OCI-LY7 (cell line): ENCODE measurements around the gene APRT. TPM values are rescaled to one million over a fixed set of nuclear protein-coding genes. Genes with fewer than 3 reads are reported as not detected.

Experiments
- BruUV-seq: library from RNA; stranded (reverse); fragments of 400-500 nt; replicated peaks from 2 replicates; lab custom pipeline; 2021; lab: Mats Ljungman, UMichigan
- CTCF ChIA-PET: fragments of 300-600 bp; sonication (Branson Sonifier 250); formaldehyde crosslinking; loops from one replicate; lab custom pipeline; 2022; ENCODE audit warnings: antibody characterized with exemption; ENCODE audit not compliant: unreplicated experiment; lab: Charles Lee
- POLR2A ChIA-PET: fragments of 300-600 bp; sonication (Branson Sonifier 250); formaldehyde crosslinking; loops from one replicate; lab custom pipeline; 2022; ENCODE audit warnings: antibody characterized with exemption; lab: Charles Lee
- DNase-seq: peaks from one replicate; pipeline ENCODE4 v3.0.0-alpha.2; 2015; ENCODE audit warnings: low spot score
- H2AFZ ChIP-seq: fragments of 200-600 bp; sonication (generic), shearing (Covaris generic); 2 replicates; pipeline ENCODE4 v1.6.1; 2014; ENCODE audit warnings: mild to moderate bottlenecking, antibody characterized with exemption, low read length, moderate library complexity
- H3K27ac ChIP-seq: fragments of 200-600 bp; sonication (generic); 2 replicates; pipeline ENCODE4 v1.5.1; 2014; ENCODE audit warnings: mixed run types, low read depth, mild to moderate bottlenecking, moderate library complexity, low read length, inconsistent platforms; ENCODE audit not compliant: poor library complexity, severe bottlenecking
- H3K36me3 ChIP-seq: fragments of 200-600 bp; sonication (generic); 2 replicates; pipeline ENCODE4 v1.6.1; 2014; ENCODE audit warnings: mild to moderate bottlenecking, antibody characterized with exemption, low read length, moderate library complexity, mixed read lengths; ENCODE audit not compliant: insufficient read depth
- H3K4me1 ChIP-seq: fragments of 200-600 bp; sonication (generic); 2 replicates; pipeline ENCODE4 v1.5.1; 2014; ENCODE audit warnings: mild to moderate bottlenecking, low read length; ENCODE audit not compliant: insufficient read depth, poor library complexity, severe bottlenecking
- H3K4me2 ChIP-seq: fragments of 200-600 bp; sonication (generic); 2 replicates; pipeline ENCODE4 v1.6.1; 2014; ENCODE audit warnings: mild to moderate bottlenecking, low read length
- H3K4me3 ChIP-seq: fragments of 200-600 bp; sonication (generic); 2 replicates; pipeline ENCODE4 v1.5.1; 2014; ENCODE audit warnings: mild to moderate bottlenecking, low read depth, low read length; ENCODE audit not compliant: poor library complexity, severe bottlenecking
- H3K79me2 ChIP-seq: fragments of 200-600 bp; sonication (generic); 2 replicates; pipeline ENCODE4 v1.6.1; 2016; ENCODE audit warnings: low read depth, mild to moderate bottlenecking, low read length, moderate library complexity, mixed read lengths; ENCODE audit not compliant: insufficient read depth
- H3K9me2 ChIP-seq: fragments of 200-600 bp; sonication (generic); 2 replicates; pipeline ENCODE4 v1.6.1; 2016; ENCODE audit warnings: mild to moderate bottlenecking, low read length, mixed read lengths; ENCODE audit not compliant: insufficient read depth
- H3K9me3 ChIP-seq: fragments of 200-600 bp; sonication (generic); 2 replicates; pipeline ENCODE4 v1.6.1; 2014; ENCODE audit warnings: mild to moderate bottlenecking, mixed run types, low read length, mixed read lengths
- H4K20me1 ChIP-seq: fragments of 200-600 bp; sonication (generic); 2 replicates; pipeline ENCODE4 v1.6.1; 2014; ENCODE audit warnings: mild to moderate bottlenecking, antibody characterized with exemption, low read length, moderate library complexity, mixed read lengths; ENCODE audit not compliant: insufficient read depth
- EZH2phosphoT487 ChIP-seq: fragments of 200-600 bp; sonication (generic); IDR thresholded peaks from 2 replicates; pipeline ENCODE4 v1.6.1; 2018; ENCODE audit warnings: low read depth, borderline replicate concordance, mild to moderate bottlenecking, mixed run types, antibody characterized with exemption, low read length, moderate library complexity, mixed read lengths
- intact Hi-C: fragments of 100-400 bp; cut with micrococcal nuclease; formaldehyde crosslinking; loops from one replicate; pipeline ENCODE4 v1.10.0; 2022; ENCODE audit not compliant: unreplicated experiment
- total RNA-seq, 2 experiments: library from RNA; depleted of rRNA in 1 of 2; stranded (reverse); fragments of >200 nt in 1 of 2; shearing (Covaris generic) in 1 of 2; gene quantifications; 2 replicates each; pipeline ENCODE4 v1.2.3, GENCODE V29; 2014 to 2022
- TF ChIP-seq, protein P1 (sequence below): fragments of 200-600 bp; sonication (generic); conservative IDR thresholded peaks from 2 replicates; pipeline ENCODE4 v1.5.1; 2014; ENCODE audit warnings: mild to moderate bottlenecking, antibody characterized with exemption, low read length, moderate library complexity, mixed read lengths

Gene APRT
- total RNA-seq, 2 experiments from 2014 or later, result 151 to 216 TPM

DNA sequence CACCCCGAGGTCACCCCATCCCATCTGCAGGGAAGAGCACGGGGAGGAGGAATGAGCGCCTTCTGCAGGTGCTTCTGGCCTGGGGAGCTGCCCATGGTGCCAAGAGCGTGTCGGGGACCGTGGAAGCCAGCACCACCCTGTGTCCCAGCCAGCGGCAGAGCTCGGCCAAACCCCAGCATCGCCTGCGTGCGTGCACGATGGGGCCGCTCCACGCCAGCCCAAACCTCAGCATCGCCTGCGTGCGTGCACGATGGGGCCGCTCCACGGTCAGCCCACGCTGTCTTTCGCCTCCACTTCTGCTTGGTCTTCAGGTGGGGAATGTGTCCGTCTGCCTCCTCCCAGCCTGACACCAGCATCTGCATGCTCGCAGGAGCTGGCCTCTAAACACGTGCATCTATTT is 31.1 kb upstream of the APRT start:
- CTCF ChIA-PET, result no interaction called here
- H2AFZ ChIP-seq, result no peak overlapping the region
- no peak for TF ChIP-seq EZH2phosphoT487
- TF ChIP-seq, protein P1, sequence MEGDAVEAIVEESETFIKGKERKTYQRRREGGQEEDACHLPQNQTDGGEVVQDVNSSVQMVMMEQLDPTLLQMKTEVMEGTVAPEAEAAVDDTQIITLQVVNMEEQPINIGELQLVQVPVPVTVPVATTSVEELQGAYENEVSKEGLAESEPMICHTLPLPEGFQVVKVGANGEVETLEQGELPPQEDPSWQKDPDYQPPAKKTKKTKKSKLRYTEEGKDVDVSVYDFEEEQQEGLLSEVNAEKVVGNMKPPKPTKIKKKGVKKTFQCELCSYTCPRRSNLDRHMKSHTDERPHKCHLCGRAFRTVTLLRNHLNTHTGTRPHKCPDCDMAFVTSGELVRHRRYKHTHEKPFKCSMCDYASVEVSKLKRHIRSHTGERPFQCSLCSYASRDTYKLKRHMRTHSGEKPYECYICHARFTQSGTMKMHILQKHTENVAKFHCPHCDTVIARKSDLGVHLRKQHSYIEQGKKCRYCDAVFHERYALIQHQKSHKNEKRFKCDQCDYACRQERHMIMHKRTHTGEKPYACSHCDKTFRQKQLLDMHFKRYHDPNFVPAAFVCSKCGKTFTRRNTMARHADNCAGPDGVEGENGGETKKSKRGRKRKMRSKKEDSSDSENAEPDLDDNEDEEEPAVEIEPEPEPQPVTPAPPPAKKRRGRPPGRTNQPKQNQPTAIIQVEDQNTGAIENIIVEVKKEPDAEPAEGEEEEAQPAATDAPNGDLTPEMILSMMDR, result no peak
- H3K9me2 ChIP-seq, result no peaks in the 10 kb centered on the region
- no peaks in the 10 kb centered on the region for H3K36me3 ChIP-seq
- H3K9me3 ChIP-seq, result no peaks in the 10 kb centered on the region
- H4K20me1 ChIP-seq, result no peaks in the 10 kb centered on the region
- no peaks in the 10 kb centered on the region for H3K79me2 ChIP-seq
- H3K4me1 ChIP-seq, result no peaks in the 10 kb centered on the region
- no peak overlapping the region for H3K4me3 ChIP-seq
- BruUV-seq, result no TSS peak
- POLR2A ChIA-PET, result no interaction called here
- H3K27ac ChIP-seq, result no peak overlapping the region
- H3K4me2 ChIP-seq, result no peak overlapping the region
- intact Hi-C loops, result no loop called here
- no peak for DNase-seq

DNA sequence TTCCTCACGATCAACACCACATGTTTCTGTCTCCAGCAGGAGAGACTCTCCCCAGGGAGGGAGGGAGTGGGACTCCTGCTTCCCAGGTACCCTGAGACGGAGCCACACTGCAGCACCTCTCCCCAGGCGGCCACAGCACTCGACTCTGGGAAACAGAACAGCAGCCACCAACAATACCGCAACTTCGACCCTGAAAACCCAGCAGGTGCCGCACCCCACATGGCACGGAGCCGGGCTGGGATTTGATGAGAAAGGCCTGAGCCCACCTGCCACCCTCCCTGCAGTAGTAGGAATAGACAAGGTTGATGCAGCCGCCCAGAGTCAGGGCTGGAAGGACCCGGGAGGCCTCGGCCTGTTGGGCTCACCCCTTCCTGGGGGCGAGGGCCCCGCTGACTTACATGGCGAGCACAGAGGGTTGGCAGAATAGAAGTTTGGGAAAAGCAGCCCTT is 30.6 kb upstream of the APRT start:
- Histone ChIP-seq H4K20me1 (no peaks in the 10 kb centered on the region), H3K4me3 (no peak overlapping the region), H3K9me3 (no peaks in the 10 kb centered on the region), H2AFZ (no peak overlapping the region), H3K9me2 (no peaks in the 10 kb centered on the region), H3K27ac (no peak overlapping the region), H3K36me3 (no peaks in the 10 kb centered on the region), H3K79me2 (no peaks in the 10 kb centered on the region), H3K4me2 (no peak overlapping the region), H3K4me1 (no peaks in the 10 kb centered on the region)
- DNase-seq, result no peak
- ChIA-PET CTCF (no interaction called here), POLR2A (no interaction called here)
- intact Hi-C loops, result no loop called here
- BruUV-seq, result no TSS peak
- TF ChIP-seq EZH2phosphoT487, result no peak
- TF ChIP-seq, protein P1, result no peak

DNA sequence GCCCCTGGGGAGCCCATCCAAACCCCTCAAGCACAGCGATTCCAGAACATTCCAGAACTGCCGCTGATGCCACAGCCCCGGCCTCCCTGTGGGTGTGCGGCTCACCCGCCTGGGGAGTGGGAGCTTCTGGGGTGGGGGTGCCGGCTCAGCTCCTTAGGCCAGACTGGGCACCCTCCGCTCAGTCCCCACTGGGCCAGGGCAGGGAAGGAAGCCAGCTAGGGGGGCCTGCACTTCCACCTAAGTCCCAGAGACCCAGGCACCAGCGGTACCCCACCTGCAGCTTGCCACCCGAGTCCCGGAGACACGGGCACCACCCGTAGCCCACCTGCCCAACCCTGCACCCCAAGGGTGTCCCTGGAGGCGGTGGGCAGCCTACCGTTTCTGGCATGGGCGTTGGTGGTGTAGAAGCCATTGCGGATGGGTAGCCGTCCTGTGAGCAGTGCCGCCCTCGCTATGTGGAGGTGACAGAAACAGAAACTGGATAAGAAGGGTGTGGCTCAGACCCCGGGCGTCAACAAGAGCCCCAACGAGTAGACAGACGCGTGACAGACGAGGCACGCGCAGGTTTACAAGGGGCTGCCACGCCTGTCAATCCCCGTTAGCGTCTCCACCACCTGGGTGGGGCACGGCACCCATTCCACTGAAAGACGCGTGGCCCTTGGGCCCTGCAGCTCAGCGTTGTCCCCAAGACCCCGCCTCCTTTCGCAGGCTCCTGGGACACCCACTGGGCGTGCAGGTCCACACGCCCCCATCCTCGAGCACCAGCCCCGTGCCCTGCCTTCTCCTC is 30.0 kb upstream of the APRT start:
- H4K20me1 ChIP-seq, result no peaks in the 10 kb centered on the region
- H3K79me2 ChIP-seq, result no peaks in the 10 kb centered on the region
- no peak overlapping the region for H3K4me2 ChIP-seq
- intact Hi-C loops, result no loop called here
- no peak overlapping the region for H2AFZ ChIP-seq
- ChIA-PET POLR2A (no interaction called here), CTCF (no interaction called here)
- no TSS peak for BruUV-seq
- H3K4me1 ChIP-seq, result no peaks in the 10 kb centered on the region
- no peaks in the 10 kb centered on the region for H3K9me2 ChIP-seq
- H3K4me3 ChIP-seq, result no peak overlapping the region
- no peaks in the 10 kb centered on the region for H3K36me3 ChIP-seq
- no peak for DNase-seq
- H3K9me3 ChIP-seq, result no peaks in the 10 kb centered on the region
- TF ChIP-seq EZH2phosphoT487, result no peak
- TF ChIP-seq, protein P1, result no peak
- no peak overlapping the region for H3K27ac ChIP-seq
